Neural progenitor cell (in vitro differentiated cells): ENCODE measurements around the gene MPPED1.

Experiments used
- EZH2 ChIP-seq: fragments of 200-600 bp; sonication (generic); IDR thresholded peaks from 2 replicates; pipeline ENCODE4 v1.6.1; 2017; ENCODE audit warnings: antibody characterized with exemption, mild to moderate bottlenecking, moderate library complexity
- EZH2phosphoT487 ChIP-seq: fragments of 200-600 bp; sonication (generic); IDR thresholded peaks from 2 replicates; pipeline ENCODE4 v1.6.1; 2017; ENCODE audit warnings: antibody characterized with exemption
- TF ChIP-seq, protein P1 (sequence below): fragments of 200-600 bp; sonication (generic); IDR thresholded peaks from 2 replicates; pipeline ENCODE4 v1.5.1; 2017; ENCODE audit warnings: antibody characterized with exemption, mild to moderate bottlenecking

DNA sequence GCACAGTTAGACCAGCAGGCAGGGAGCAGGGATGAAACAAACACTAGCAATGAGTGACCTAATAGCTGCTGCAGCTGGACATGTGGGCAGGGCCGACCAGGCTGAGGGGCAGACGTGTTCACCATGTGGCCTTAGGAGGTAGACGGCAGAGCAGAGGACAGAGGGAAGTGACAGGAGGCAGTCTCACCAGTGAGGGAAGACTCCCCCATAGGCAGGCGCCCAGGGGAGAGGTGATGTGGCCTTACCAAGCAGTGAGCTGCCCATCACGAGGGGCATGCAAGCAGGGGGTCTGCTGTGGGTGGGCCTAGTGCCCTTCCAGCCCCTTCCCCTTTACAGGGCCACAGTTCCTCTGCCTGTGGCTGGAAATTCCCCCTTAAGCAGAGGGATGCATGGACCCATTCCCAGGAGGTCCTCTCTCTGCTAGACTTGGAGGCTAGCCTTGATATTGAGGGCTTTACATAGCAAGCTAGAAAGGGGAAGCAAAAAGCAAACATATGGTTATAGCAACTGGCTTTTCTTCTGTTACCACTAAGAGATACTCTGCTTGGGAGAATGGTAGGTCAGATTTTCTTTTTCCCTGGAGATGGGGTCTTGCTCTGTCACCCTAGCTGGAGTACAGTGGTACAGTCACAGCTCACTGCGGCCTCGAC is 67.6 kb downstream of the MPPED1 start:
- TF ChIP-seq EZH2 (no peak), EZH2phosphoT487 (no peak)
- TF ChIP-seq, protein P1, sequence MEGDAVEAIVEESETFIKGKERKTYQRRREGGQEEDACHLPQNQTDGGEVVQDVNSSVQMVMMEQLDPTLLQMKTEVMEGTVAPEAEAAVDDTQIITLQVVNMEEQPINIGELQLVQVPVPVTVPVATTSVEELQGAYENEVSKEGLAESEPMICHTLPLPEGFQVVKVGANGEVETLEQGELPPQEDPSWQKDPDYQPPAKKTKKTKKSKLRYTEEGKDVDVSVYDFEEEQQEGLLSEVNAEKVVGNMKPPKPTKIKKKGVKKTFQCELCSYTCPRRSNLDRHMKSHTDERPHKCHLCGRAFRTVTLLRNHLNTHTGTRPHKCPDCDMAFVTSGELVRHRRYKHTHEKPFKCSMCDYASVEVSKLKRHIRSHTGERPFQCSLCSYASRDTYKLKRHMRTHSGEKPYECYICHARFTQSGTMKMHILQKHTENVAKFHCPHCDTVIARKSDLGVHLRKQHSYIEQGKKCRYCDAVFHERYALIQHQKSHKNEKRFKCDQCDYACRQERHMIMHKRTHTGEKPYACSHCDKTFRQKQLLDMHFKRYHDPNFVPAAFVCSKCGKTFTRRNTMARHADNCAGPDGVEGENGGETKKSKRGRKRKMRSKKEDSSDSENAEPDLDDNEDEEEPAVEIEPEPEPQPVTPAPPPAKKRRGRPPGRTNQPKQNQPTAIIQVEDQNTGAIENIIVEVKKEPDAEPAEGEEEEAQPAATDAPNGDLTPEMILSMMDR = no peak
